Smooth muscle cell (in vitro differentiated cells): ENCODE results near the gene ELK1. TPM values are rescaled to one million over a fixed set of nuclear protein-coding genes. Genes with fewer than 3 reads are reported as not detected.

Experiments used
- DNase-seq: peaks from one replicate; lab custom pipeline; 2025; ENCODE audit not compliant: unreplicated experiment; lab: John Stamatoyannopoulos, UW
- H2AFZ ChIP-seq: fragments of 200-600 bp; sonication (generic); 2 replicates; pipeline ENCODE4 v1.6.0; 2016; ENCODE audit warnings: antibody characterized with exemption, low read depth, mild to moderate bottlenecking
- H3F3A ChIP-seq: fragments of 200-600 bp; sonication (generic); 2 replicates; pipeline ENCODE4 v1.6.0; 2017; ENCODE audit warnings: antibody characterized with exemption, low read depth
- H3K27ac ChIP-seq: fragments of 200-600 bp; sonication (generic); 2 replicates; pipeline ENCODE4 v1.5.1; 2016; ENCODE audit warnings: low read depth, mild to moderate bottlenecking
- H3K27me3 ChIP-seq: fragments of 200-600 bp; sonication (generic); 2 replicates; pipeline ENCODE4 v1.6.1; 2016; ENCODE audit warnings: low read depth, mild to moderate bottlenecking
- H3K36me3 ChIP-seq: fragments of 200-600 bp; sonication (generic); 2 replicates; pipeline ENCODE4 v1.5.1; 2016; ENCODE audit warnings: low read depth
- H3K4me1 ChIP-seq: fragments of 200-600 bp; sonication (generic); 2 replicates; pipeline ENCODE4 v1.5.1; 2016; ENCODE audit warnings: low read depth
- H3K4me2 ChIP-seq: fragments of 200-600 bp; sonication (generic); 2 replicates; pipeline ENCODE4 v1.6.0; 2016; ENCODE audit warnings: mild to moderate bottlenecking
- H3K4me3 ChIP-seq: fragments of 200-600 bp; sonication (generic); 2 replicates; pipeline ENCODE4 v1.5.1; 2016; ENCODE audit warnings: mild to moderate bottlenecking
- H3K79me2 ChIP-seq: fragments of 200-600 bp; sonication (generic); 2 replicates; pipeline ENCODE4 v1.6.0; 2016; ENCODE audit warnings: low read depth, mild to moderate bottlenecking
- H3K9ac ChIP-seq: fragments of 200-600 bp; sonication (generic); 2 replicates; pipeline ENCODE4 v1.6.0; 2016; ENCODE audit warnings: low read depth
- H3K9me3 ChIP-seq: fragments of 200-600 bp; sonication (generic); replicated peaks from 2 replicates; pipeline ENCODE4 v1.5.1; 2016; ENCODE audit warnings: low read depth
- H4K20me1 ChIP-seq: fragments of 200-600 bp; sonication (generic); 2 replicates; pipeline ENCODE4 v1.6.0; 2016; ENCODE audit warnings: low read depth
- CTCF ChIP-seq: fragments of 200-600 bp; sonication (generic); IDR thresholded peaks from 2 replicates; pipeline ENCODE4 v1.5.1; 2017; ENCODE audit warnings: borderline replicate concordance, mild to moderate bottlenecking, antibody characterized with exemption; ENCODE audit not compliant: insufficient read depth, poor library complexity, severe bottlenecking
- WGBS: methylation state at CpG from one replicate; pipeline ENCODE4 v1.1.7; 2016; ENCODE audit warnings: low lambda C conversion rate; 5-methylcytosine and 5-hydroxymethylcytosine counted together
- polyA plus RNA-seq: library from polyadenylated mRNA; unstranded; fragments of >200 nt; fragmentation: Nextera tagmentation; extraction: Ambion mirVana; gene quantifications from 2 replicates; pipeline ENCODE4 v1.2.1, GENCODE V29; 2016
- total RNA-seq: library from RNA; depleted of rRNA; stranded (reverse); fragments of >200 nt; gene quantifications from 2 replicates; pipeline ENCODE4 v1.2.3, GENCODE V29; 2014

Gene ELK1
- total and polyA plus RNA-seq, 2 experiments from 2014 or later: 21.1 to 33.2 TPM

- TF ChIP-seq CTCF: no peak
- Histone ChIP-seq H3F3A (no peaks in the 10 kb centered on the region), H3K4me3 (peak overlapping the region; percentile 35), H4K20me1 (no peaks in the 10 kb centered on the region), H3K9me3 (no peaks in the 10 kb centered on the region), H3K27me3 (no peaks in the 10 kb centered on the region), H3K9ac (no peak overlapping the region), H3K4me2 (peak overlapping the region; percentile 80), H3K79me2 (no peaks in the 10 kb centered on the region), H3K36me3 (no peaks in the 10 kb centered on the region), H3K4me1 (no peaks in the 10 kb centered on the region), H3K27ac (no peak overlapping the region), H2AFZ (no peak overlapping the region)
- peak; percentile 5 for DNase-seq
- WGBS: 55% methylated on average over 35 of the region's 35 CpGs
These were observed 26.8 kb downstream of the ELK1 start for GRCh38 chrX:47623540-47624027.

- TF ChIP-seq CTCF: no peak
- 81% methylated on average over 6 of the region's 6 CpGs for WGBS
- Histone ChIP-seq H3K27me3 (no peaks in the 10 kb centered on the region), H3K36me3 (no peaks in the 10 kb centered on the region), H3K4me1 (no peaks in the 10 kb centered on the region), H3K4me2 (no peak overlapping the region), H2AFZ (no peak overlapping the region), H3F3A (no peaks in the 10 kb centered on the region), H4K20me1 (no peaks in the 10 kb centered on the region), H3K27ac (no peak overlapping the region), H3K9me3 (no peaks in the 10 kb centered on the region), H3K4me3 (no peak overlapping the region), H3K9ac (no peak overlapping the region), H3K79me2 (no peaks in the 10 kb centered on the region)
- no peak for DNase-seq
These were observed 28.5 kb downstream of the ELK1 start for GRCh38 chrX:47621851-47622250.

DNA sequence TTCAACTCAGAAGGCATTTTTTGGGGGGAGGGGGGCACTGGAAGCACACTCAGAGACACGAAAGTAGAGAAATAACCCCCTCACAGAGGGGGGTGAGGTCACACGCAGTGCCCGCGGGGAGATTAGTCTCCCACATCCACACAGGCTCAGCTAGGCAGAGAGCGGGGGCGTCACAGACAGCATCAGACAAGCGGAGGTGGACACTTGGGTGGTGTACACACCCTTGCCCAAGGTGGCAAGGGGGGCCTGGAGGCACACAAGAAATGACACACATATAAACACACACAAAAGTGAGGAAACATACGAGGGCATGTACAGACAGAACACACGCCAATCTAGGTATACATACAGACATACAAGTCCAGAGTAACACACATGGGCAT lies 30.1 kb downstream of the ELK1 start:
- no peak overlapping the region for H3K4me3 ChIP-seq
- no peaks in the 10 kb centered on the region for H3K79me2 ChIP-seq
- no peaks in the 10 kb centered on the region for H3K4me1 ChIP-seq
- H4K20me1 ChIP-seq: no peaks in the 10 kb centered on the region
- H3F3A ChIP-seq: no peaks in the 10 kb centered on the region
- no peak overlapping the region for H3K27ac ChIP-seq
- H3K4me2 ChIP-seq: no peak overlapping the region
- no peaks in the 10 kb centered on the region for H3K27me3 ChIP-seq
- H3K36me3 ChIP-seq: no peaks in the 10 kb centered on the region
- no peaks in the 10 kb centered on the region for H3K9me3 ChIP-seq
- no peak overlapping the region for H3K9ac ChIP-seq
- DNase-seq: no peak
- H2AFZ ChIP-seq: no peak overlapping the region
- no peak for TF ChIP-seq CTCF
- 75% methylated on average over 9 of the region's 9 CpGs for WGBS
